Natural killer cell (primary cell): ENCODE measurements around the gene ZNF780A. TPM values are rescaled to one million over a fixed set of nuclear protein-coding genes. Genes with fewer than 3 reads are reported as not detected.

Experiments
- ATAC-seq, 3 donors: fragments of 150-1000 bp in 2 of 3; fragments of 200-7000 bp in 1 of 3; cut with Tn5 transposase; 1 replicate in 1 of 3; 2 replicates in 2 of 3; pipeline ENCODE4 v1.10.0; 2021; ENCODE audit warnings: mild to moderate bottlenecking in 2 of 3, moderate library complexity in 2 of 3
- DNase-seq, 2 donors: peaks; one replicate each; pipeline versions ENCODE4 v3.0.0 to v3.0.0-alpha.2; 2013 to 2021; ENCODE audit warnings: mixed read lengths in 1 of 2
- H3K27ac ChIP-seq: one replicate; pipeline ENCODE4 v1.5.1; 2013; ENCODE audit warnings: mild to moderate bottlenecking, low read length
- H3K27me3 ChIP-seq: one replicate; pipeline ENCODE4 v1.6.1; 2013; ENCODE audit warnings: low read length; ENCODE audit not compliant: control insufficient read depth, insufficient read depth
- H3K36me3 ChIP-seq: one replicate; pipeline ENCODE4 v1.6.1; 2013; ENCODE audit warnings: low read length; ENCODE audit not compliant: control insufficient read depth, insufficient read depth
- H3K4me1 ChIP-seq: one replicate; pipeline ENCODE4 v1.6.1; 2013; ENCODE audit warnings: low read length; ENCODE audit not compliant: control insufficient read depth, insufficient read depth
- H3K4me3 ChIP-seq: one replicate; pipeline ENCODE4 v1.5.1; 2013; ENCODE audit warnings: low read length
- H3K9me3 ChIP-seq: one replicate; pipeline ENCODE4 v1.6.1; 2013; ENCODE audit warnings: low read length; ENCODE audit not compliant: control insufficient read depth, insufficient read depth
- H3K27ac Mint-ChIP-seq, 2 donors: one replicate each; pipeline ENCODE4 v1.8.0; 2022; ENCODE audit warnings: mild to moderate bottlenecking in 2 of 2, mixed read lengths in 2 of 2, moderate library complexity in 1 of 2
- H3K27me3 Mint-ChIP-seq, 2 donors: one replicate each; pipeline ENCODE4 v1.8.0; 2022; ENCODE audit warnings: low read depth in 2 of 2, mixed read lengths in 2 of 2
- H3K36me3 Mint-ChIP-seq: one replicate; pipeline ENCODE4 v1.8.0; 2022; ENCODE audit warnings: mixed read lengths
- H3K4me1 Mint-ChIP-seq, 2 donors: one replicate each; pipeline ENCODE4 v1.8.0; 2022; ENCODE audit warnings: mixed read lengths in 2 of 2
- H3K4me3 Mint-ChIP-seq: one replicate; pipeline ENCODE4 v1.8.0; 2022; ENCODE audit warnings: mild to moderate bottlenecking, moderate library complexity, mixed read lengths
- H3K9me3 Mint-ChIP-seq, 2 donors: one replicate each; pipeline ENCODE4 v1.8.0; 2022; ENCODE audit warnings: mixed read lengths in 2 of 2
- WGBS: methylation state at CpG from one replicate; pipeline ENCODE4 v1.1.7; 2013; ENCODE audit warnings: missing lambda C conversion rate; ENCODE audit not compliant: insufficient coverage; 5-methylcytosine and 5-hydroxymethylcytosine counted together
- intact Hi-C: fragments of 100-400 bp; cut with micrococcal nuclease; formaldehyde crosslinking; loops from one replicate; pipeline ENCODE4 v1.14.2; 2022
- total RNA-seq, 4 donors: library from RNA; stranded (reverse); fragments of 120-200 nt in 1 of 4; gene quantifications; one replicate each; pipeline versions ENCODE4 v1.2.3 to v1.2.4, GENCODE V29; 2013 to 2022
- TF ChIP-seq, protein P1 (sequence below): fragments of 200-600 bp; IDR thresholded peaks from one replicate; pipeline ENCODE4 v1.8.0; 2022; ENCODE audit warnings: antibody characterized with exemption

Gene ZNF780A
- total RNA-seq, 3 donors from 2014 or later (not counting 1 experiment from before 2014, with no cell fraction given): 15.1 to 17.0 (median 16.0) TPM

GRCh38 chr19:40088299-40089047, 2.3 kb downstream of the ZNF780A start:
- Histone ChIP-seq H3K4me1 (peaks cover 5% of the 10 kb centered on the region), H3K4me3 (no peak overlapping the region), H3K27me3 (no peaks in the 10 kb centered on the region), H3K9me3 (no peaks in the 10 kb centered on the region), H3K36me3 (peaks cover 7% of the 10 kb centered on the region), H3K27ac (no peak overlapping the region)
- TF ChIP-seq, protein P1, sequence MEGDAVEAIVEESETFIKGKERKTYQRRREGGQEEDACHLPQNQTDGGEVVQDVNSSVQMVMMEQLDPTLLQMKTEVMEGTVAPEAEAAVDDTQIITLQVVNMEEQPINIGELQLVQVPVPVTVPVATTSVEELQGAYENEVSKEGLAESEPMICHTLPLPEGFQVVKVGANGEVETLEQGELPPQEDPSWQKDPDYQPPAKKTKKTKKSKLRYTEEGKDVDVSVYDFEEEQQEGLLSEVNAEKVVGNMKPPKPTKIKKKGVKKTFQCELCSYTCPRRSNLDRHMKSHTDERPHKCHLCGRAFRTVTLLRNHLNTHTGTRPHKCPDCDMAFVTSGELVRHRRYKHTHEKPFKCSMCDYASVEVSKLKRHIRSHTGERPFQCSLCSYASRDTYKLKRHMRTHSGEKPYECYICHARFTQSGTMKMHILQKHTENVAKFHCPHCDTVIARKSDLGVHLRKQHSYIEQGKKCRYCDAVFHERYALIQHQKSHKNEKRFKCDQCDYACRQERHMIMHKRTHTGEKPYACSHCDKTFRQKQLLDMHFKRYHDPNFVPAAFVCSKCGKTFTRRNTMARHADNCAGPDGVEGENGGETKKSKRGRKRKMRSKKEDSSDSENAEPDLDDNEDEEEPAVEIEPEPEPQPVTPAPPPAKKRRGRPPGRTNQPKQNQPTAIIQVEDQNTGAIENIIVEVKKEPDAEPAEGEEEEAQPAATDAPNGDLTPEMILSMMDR: no peak
- Mint-ChIP-seq H3K27ac (peak overlapping the region; percentile 99 to 100), H3K4me3 (peak overlapping the region; percentile 38), H3K27me3 (no peaks in the 10 kb centered on the region), H3K9me3 (no peaks in the 10 kb centered on the region), H3K36me3 (no peaks in the 10 kb centered on the region), H3K4me1 (peaks cover 43 to 49% of the 10 kb centered on the region in 2 donors)
- no peak for ATAC-seq
- DNase-seq: no peak
- intact Hi-C loops: no loop called here
- 96% methylated on average over 3 of the region's 5 CpGs for WGBS

DNA sequence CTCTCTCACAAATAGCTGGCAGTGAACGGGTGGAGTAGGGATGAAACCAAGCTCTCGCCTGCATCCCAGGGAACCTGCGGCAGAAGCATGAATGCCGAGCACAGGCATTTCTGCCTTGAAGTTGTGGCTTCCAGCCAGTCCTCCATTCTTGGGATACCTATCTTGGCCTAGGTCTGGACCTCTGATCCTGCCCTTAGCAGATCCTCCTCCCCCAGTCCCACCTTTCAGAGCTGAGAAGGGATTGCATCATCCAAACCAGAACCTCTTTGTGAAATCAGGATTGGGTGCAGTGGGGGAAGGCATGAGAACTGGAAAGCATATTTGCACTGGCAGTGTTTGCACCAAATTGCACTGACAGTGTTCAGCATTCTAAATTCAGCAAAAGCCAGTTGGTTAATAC, 5.8 kb downstream of the ZNF780A start:
- Mint-ChIP-seq H3K36me3 (peaks cover 18% of the 10 kb centered on the region), H3K27ac (no peak overlapping the region), H3K4me1 (peaks cover 30% of the 10 kb centered on the region in 2 donors), H3K27me3 (no peaks in the 10 kb centered on the region), H3K9me3 (no peaks in the 10 kb centered on the region), H3K4me3 (no peak overlapping the region)
- intact Hi-C loops: no loop called here
- no peaks in the 10 kb centered on the region for H3K9me3 ChIP-seq
- no peak for ATAC-seq
- DNase-seq: no peak
- WGBS: 97% methylated on average over 4 of the region's 4 CpGs
- TF ChIP-seq, protein P1: no peak
- H3K36me3 ChIP-seq: peaks cover 37% of the 10 kb centered on the region
- H3K4me1 ChIP-seq: peaks cover under 1% of the 10 kb centered on the region
- H3K4me3 ChIP-seq: no peak overlapping the region
- no peaks in the 10 kb centered on the region for H3K27me3 ChIP-seq
- no peak overlapping the region for H3K27ac ChIP-seq

DNA sequence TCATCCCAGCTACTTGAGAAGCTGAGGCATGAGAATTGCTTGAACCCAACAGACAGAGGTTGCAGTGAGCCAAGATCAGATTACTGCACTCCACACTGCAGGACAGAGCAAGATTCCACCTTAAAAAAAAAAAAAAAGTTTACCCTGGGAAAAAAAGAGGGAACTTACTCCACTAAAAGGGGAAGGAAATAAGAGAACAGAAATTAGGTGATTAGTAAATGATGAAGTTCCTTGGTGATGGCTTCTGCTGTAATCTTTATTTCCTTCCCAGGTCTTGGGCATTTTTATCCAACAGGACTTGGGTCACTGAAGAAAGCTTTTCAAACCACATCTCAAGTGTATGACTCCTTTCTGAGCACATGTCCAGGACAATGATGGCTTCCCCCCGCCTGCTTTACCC, 9.3 kb downstream of the ZNF780A start:
- 100% methylated on average over 1 of the region's 1 CpG for WGBS
- ATAC-seq: no peak
- Histone ChIP-seq H3K36me3 (peaks cover 70% of the 10 kb centered on the region), H3K27me3 (no peaks in the 10 kb centered on the region), H3K4me3 (no peak overlapping the region), H3K27ac (no peak overlapping the region), H3K9me3 (no peaks in the 10 kb centered on the region), H3K4me1 (no peaks in the 10 kb centered on the region)
- Mint-ChIP-seq H3K9me3 (peaks cover 7 to 8% of the 10 kb centered on the region in 2 donors), H3K4me1 (peaks cover 8 to 16% of the 10 kb centered on the region in 2 donors), H3K36me3 (peaks cover 54% of the 10 kb centered on the region), H3K4me3 (no peak overlapping the region), H3K27me3 (no peaks in the 10 kb centered on the region), H3K27ac (peak overlapping the region in 1 of 2 donors; percentile 20)
- DNase-seq: no peak
- intact Hi-C loops: no loop called here
- TF ChIP-seq, protein P1: no peak

- TF ChIP-seq, protein P1: no peak
- H3K27ac ChIP-seq: no peak overlapping the region
- peaks cover 7 to 8% of the 10 kb centered on the region in 2 donors for H3K9me3 Mint-ChIP-seq
- no peak overlapping the region for H3K27ac Mint-ChIP-seq
- no peak for DNase-seq
- H3K36me3 ChIP-seq: peaks cover 82% of the 10 kb centered on the region
- no peak overlapping the region for H3K4me3 Mint-ChIP-seq
- H3K9me3 ChIP-seq: no peaks in the 10 kb centered on the region
- no peak overlapping the region for H3K4me3 ChIP-seq
- peaks cover 65% of the 10 kb centered on the region for H3K36me3 Mint-ChIP-seq
- ATAC-seq: no peak
- no peaks in the 10 kb centered on the region for H3K4me1 ChIP-seq
- intact Hi-C loops: no loop called here
- WGBS: no CpG with 5 or more reads among the region's 1 CpG
- H3K27me3 ChIP-seq: no peaks in the 10 kb centered on the region
- H3K4me1 Mint-ChIP-seq: peaks cover 8 to 16% of the 10 kb centered on the region in 2 donors
- H3K27me3 Mint-ChIP-seq: no peaks in the 10 kb centered on the region
These were observed 10.5 kb downstream of the ZNF780A start for GRCh38 chr19:40080289-40080688.
